ENCODE data around the gene KRT79.

The KRT79 gene

GRCh38 chr12:52799505-52800211 lies 34.5 kb downstream of the KRT79 start:
- H3K27me3 ChIP-seq = no peaks in the 10 kb centered on the region
- no peak for TF ChIP-seq CTCF (IDR thresholded peaks at IDR 0.05)
- H3K9me3 ChIP-seq = no peaks in the 10 kb centered on the region
- no peaks in the 10 kb centered on the region for H3K36me3 ChIP-seq
- no peaks in the 10 kb centered on the region for H3K4me1 ChIP-seq (ENCODE audit: control insufficient read depth in 1 of 2, insufficient read depth in 1 of 2, low read depth in 1 of 2, low read length in 1 of 2)
- H3K27ac ChIP-seq = no peak overlapping the region
- H3K4me3 ChIP-seq (ENCODE audit: low read depth in 1 of 2, low read length in 1 of 2) = no peak overlapping the region

DNA sequence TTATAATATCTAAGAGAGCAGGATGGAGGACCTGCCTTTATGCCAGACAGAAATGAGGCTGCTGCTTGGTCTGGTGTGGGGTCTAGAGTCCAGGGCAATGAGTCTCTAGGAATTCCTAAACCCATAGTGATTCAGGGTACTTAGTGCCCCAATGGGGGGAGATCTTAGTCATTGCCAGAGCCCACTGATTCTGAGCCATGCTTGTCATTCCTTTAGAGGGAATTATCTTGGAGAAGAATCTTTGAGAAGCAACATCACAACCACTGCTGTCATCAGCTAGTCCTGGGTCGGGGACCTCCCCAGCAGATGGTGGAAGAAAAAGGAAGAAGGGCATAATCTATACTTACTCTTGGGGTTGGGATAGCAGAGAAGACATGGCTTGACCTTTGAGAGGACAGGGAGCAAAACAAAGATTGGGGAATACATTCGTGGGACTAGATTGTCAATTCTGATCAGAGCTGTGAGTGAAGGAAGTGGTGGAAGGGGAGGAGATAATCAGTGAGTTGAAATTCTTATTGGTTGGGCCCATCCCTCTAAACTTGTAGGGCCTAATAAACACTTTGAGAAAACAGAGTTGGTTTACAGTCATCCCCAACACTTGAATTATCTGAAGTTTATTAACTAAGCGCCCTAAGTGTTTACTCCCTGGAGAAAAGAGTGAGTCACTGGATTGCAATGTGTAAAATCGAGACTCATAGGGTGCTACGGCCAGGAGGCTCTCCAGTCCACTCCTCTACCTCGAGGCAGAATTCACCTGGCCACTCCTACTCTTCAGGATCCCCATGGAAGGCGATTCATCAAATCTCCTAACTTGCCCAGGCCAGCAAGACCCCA lies 35.2 kb downstream of the KRT79 start:
- no peak overlapping the region for H3K4me3 ChIP-seq (ENCODE audit: low read depth in 1 of 2, low read length in 1 of 2)
- no peak overlapping the region for H3K27ac ChIP-seq
- no peaks in the 10 kb centered on the region for H3K9me3 ChIP-seq
- H3K36me3 ChIP-seq = no peaks in the 10 kb centered on the region
- H3K27me3 ChIP-seq = no peaks in the 10 kb centered on the region
- no peak for TF ChIP-seq CTCF (IDR thresholded peaks at IDR 0.05)
- no peaks in the 10 kb centered on the region for H3K4me1 ChIP-seq (ENCODE audit: control insufficient read depth in 1 of 2, insufficient read depth in 1 of 2, low read depth in 1 of 2, low read length in 1 of 2)

DNA sequence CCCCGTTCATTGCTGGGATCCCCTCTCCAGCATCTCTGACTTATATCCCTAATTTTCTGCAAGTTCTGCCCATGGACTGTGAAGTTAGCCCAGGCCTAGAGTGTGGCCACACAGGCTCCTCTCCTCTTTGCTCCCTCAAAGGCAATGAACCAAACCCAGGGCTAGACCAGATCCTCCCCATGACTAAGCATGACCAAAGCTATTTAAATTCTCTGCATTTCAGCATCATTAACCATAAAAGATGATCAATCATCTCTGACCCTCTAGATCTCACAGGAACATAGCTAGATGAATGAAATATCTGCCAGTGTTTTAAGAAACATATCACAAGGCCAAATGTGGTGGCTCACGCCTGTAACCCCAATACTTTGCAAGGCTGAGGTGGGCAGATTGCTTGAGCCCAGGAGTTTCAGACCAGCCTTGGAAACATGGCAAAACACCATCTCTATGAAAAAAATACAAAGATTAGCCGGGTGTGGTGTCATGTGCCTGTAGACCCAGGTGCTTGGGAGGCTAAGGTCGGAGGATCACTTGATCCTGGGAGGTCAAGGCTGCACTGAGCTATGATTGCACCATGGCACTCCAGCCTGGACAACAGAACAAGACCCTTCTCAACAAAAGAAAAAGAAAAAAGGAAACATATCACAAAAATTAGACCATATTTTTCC lies 36.0 kb downstream of the KRT79 start:
- Histone ChIP-seq H3K27ac (no peak overlapping the region), H3K9me3 (no peaks in the 10 kb centered on the region), H3K36me3 (no peaks in the 10 kb centered on the region), H3K4me3 (ENCODE audit: low read depth in 1 of 2, low read length in 1 of 2) (no peak overlapping the region), H3K4me1 (ENCODE audit: control insufficient read depth in 1 of 2, insufficient read depth in 1 of 2, low read depth in 1 of 2, low read length in 1 of 2) (no peaks in the 10 kb centered on the region), H3K27me3 (no peaks in the 10 kb centered on the region)
- TF ChIP-seq CTCF (IDR thresholded peaks at IDR 0.05) = no peak

DNA sequence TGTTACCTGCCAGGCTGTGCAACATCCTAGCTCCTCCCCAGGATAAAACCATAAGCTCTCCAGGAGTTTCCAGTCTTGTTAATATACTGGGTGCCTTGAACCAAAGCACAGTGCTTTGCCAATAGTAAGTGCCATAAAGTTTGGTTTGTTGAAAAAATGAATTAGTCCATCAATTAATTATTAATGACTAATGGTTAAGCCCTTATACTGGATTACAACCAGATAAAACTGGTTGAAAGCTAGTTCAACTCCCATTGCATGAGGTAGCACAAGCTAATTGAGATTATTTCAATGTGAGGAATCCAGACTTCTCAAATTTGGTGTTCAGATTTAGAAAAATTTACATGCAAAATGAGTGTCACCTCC lies 36.6 kb downstream of the KRT79 start:
- Histone ChIP-seq H3K4me1 (ENCODE audit: control insufficient read depth in 1 of 2, insufficient read depth in 1 of 2, low read depth in 1 of 2, low read length in 1 of 2) (no peaks in the 10 kb centered on the region), H3K9me3 (no peaks in the 10 kb centered on the region), H3K27me3 (no peaks in the 10 kb centered on the region), H3K4me3 (ENCODE audit: low read depth in 1 of 2, low read length in 1 of 2) (no peak overlapping the region), H3K36me3 (no peaks in the 10 kb centered on the region), H3K27ac (no peak overlapping the region)
- TF ChIP-seq CTCF (IDR thresholded peaks at IDR 0.05) = no peak

DNA sequence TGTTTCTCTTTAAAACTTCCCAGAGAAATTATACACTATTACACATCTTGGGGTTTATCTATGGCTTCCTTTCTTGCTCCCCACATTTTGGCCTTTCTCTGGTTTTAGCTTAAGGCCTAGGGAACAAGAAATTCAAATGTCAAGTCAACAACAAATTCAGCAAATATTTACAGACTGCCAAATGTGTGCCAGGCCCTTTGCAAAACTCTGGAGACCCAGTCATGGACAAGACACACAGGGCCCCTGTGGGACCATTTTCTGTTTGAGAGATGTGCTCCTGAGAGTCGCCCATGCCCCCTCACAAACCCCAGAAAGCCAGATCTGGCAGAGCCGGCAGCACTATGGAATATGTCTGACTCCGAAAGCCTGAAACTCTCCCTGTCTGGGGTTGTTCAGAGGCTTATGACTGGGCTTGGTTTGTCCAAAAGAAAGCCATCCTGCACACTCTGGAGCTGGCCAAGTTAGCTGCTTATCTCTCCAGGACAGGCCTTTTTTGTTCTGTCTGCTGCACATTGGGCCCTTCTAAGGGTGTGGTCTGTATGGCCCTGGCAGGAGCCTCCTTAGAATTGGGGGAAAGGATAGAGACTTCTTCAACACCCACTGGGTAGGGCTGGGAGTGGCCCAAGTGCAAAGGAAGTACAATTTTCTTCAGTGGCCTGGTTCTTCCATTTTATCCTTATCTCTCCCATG lies 37.1 kb downstream of the KRT79 start:
- no peaks in the 10 kb centered on the region for H3K36me3 ChIP-seq
- H3K4me3 ChIP-seq (ENCODE audit: low read depth in 1 of 2, low read length in 1 of 2) = no peak overlapping the region
- no peaks in the 10 kb centered on the region for H3K9me3 ChIP-seq
- H3K4me1 ChIP-seq (ENCODE audit: control insufficient read depth in 1 of 2, insufficient read depth in 1 of 2, low read depth in 1 of 2, low read length in 1 of 2) = no peaks in the 10 kb centered on the region
- TF ChIP-seq CTCF (IDR thresholded peaks at IDR 0.05) = no peak
- peaks cover 2% of the 10 kb centered on the region for H3K27me3 ChIP-seq
- no peak overlapping the region for H3K27ac ChIP-seq

Data from neutrophil (primary cell).